Measurements from ENCODE around the gene DSCAM. TPM values are rescaled to one million over a fixed set of nuclear protein-coding genes. Genes with fewer than 3 reads are reported as not detected.
"Not testable (repeated sequence)": the region's sequence is repeated elsewhere in the genome, so short reads cannot be mapped to it uniquely, and the experiment has no call there.

The DSCAM gene
- total RNA-seq, 1 experiment from 2014 or later = 0.66 TPM

DNA sequence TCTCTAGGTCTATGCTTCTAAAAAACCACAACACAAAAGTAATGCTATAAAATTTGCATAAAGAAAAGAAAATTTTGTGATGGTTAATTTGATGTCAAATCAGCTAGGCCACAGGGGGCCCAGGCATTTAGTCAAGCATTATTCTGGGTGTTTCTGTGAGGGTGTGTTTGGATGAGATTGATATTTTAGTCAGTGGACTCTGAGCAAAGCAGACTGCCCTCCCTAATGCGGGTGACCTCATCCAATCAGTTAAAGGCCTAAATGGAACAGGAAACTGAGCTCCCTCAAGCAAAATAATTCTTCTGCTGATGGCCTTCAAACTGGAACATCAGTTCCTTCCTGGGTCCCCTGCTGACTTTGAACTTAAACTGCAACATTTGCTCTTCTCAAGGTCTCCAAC lies 358.0 kb downstream of the DSCAM start:
- DNase-seq = no peak
- Histone ChIP-seq H3K27me3 (ENCODE audit: control insufficient read depth, insufficient read depth, low read length) (no peaks in the 10 kb centered on the region), H3K36me3 (replicated peaks; ENCODE audit: control insufficient read depth, insufficient read depth, low read length) (no peaks in the 10 kb centered on the region), H3K4me3 (ENCODE audit: insufficient read depth, low read depth, low read length) (no peak overlapping the region)

GRCh38 chr21:40481764-40482163 lies 365.2 kb downstream of the DSCAM start:
- H3K27me3 ChIP-seq (ENCODE audit: control insufficient read depth, insufficient read depth, low read length) = no peaks in the 10 kb centered on the region
- no peak for DNase-seq
- no peak overlapping the region for H3K4me3 ChIP-seq (ENCODE audit: insufficient read depth, low read depth, low read length)
- H3K36me3 ChIP-seq (replicated peaks; ENCODE audit: control insufficient read depth, insufficient read depth, low read length) = no peaks in the 10 kb centered on the region

DNA sequence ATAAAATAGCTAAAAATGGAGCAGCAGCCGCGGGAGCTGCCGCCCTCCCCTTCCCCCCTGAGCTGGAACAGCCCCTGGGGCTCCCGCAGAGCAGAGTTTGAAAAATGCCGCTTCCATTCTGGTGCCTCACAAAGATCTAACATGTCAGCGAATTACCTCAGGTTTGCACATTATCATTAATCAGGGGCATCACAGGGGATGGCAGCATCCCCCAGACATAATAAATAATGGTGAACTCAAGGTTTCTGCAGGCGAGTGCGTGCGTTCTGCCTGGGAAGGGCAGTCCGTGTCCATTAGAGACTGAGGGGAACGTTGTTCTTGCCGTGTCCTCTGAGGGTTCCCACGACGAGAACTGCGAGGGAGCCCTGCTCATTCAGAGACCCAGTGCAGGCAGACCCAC lies 372.4 kb downstream of the DSCAM start:
- H3K27me3 ChIP-seq (ENCODE audit: control insufficient read depth, insufficient read depth, low read length) = no peaks in the 10 kb centered on the region
- H3K4me3 ChIP-seq (ENCODE audit: insufficient read depth, low read depth, low read length) = no peak overlapping the region
- no peak for DNase-seq
- H3K36me3 ChIP-seq (replicated peaks; ENCODE audit: control insufficient read depth, insufficient read depth, low read length) = no peaks in the 10 kb centered on the region

DNA sequence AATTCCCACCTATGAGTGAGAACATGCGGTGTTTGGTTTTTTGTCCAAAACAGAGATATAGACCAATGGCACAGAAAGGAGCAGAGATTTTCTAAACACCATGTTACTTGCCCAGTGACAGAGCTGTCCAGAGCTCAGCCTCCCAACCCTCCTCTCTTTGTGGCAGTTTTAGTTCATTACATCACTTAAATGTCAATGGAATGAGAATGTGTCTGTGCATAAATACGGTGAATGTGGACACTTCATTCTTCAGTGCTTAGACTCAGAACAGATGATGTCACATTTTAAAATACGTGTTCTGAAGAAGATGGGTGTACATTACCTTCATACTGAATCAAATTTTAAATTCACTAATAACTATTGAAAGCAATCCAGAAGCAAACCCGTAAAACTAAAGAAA lies 374.9 kb downstream of the DSCAM start:
- no peak for DNase-seq
- no peaks in the 10 kb centered on the region for H3K27me3 ChIP-seq (ENCODE audit: control insufficient read depth, insufficient read depth, low read length)
- no peaks in the 10 kb centered on the region for H3K36me3 ChIP-seq (replicated peaks; ENCODE audit: control insufficient read depth, insufficient read depth, low read length)
- H3K4me3 ChIP-seq (ENCODE audit: insufficient read depth, low read depth, low read length) = no peak overlapping the region

DNA sequence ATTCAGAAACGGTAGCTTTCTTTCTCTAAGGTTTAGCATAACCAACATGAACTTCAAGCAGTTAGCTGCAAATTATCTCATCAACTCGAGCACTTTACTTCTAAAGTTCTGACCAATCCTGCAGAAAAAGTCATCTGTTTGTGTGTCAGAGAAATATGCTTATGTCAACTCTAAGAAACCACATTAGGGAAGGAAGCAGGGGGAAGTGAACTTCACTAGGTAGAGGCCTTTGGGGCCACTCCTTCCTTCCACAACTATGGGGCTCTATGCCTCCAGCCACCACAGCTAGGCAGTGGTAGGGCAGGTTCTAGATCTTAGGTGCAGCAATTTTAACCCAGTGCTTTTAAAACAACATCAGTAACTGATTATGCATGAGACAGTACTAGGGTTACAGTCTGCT lies 375.9 kb downstream of the DSCAM start:
- Histone ChIP-seq H3K36me3 (replicated peaks; ENCODE audit: control insufficient read depth, insufficient read depth, low read length) (no peaks in the 10 kb centered on the region), H3K27me3 (ENCODE audit: control insufficient read depth, insufficient read depth, low read length) (no peaks in the 10 kb centered on the region), H3K4me3 (ENCODE audit: insufficient read depth, low read depth, low read length) (no peak overlapping the region)
- DNase-seq = no peak

- H3K4me3 ChIP-seq (ENCODE audit: insufficient read depth, low read depth, low read length) = no peak overlapping the region
- H3K27me3 ChIP-seq (ENCODE audit: control insufficient read depth, insufficient read depth, low read length) = no peaks in the 10 kb centered on the region
- peak; percentile 16 for DNase-seq
- no peaks in the 10 kb centered on the region for H3K36me3 ChIP-seq (replicated peaks; ENCODE audit: control insufficient read depth, insufficient read depth, low read length)
These were observed 380.0 kb downstream of the DSCAM start for GRCh38 chr21:40466893-40467483.

GRCh38 chr21:40465382-40465781 lies 381.6 kb downstream of the DSCAM start:
- Histone ChIP-seq H3K36me3 (replicated peaks; ENCODE audit: control insufficient read depth, insufficient read depth, low read length) (no peaks in the 10 kb centered on the region), H3K4me3 (ENCODE audit: insufficient read depth, low read depth, low read length) (no peak overlapping the region), H3K27me3 (ENCODE audit: control insufficient read depth, insufficient read depth, low read length) (no peaks in the 10 kb centered on the region)
- no peak for DNase-seq

- H3K4me3 ChIP-seq (ENCODE audit: insufficient read depth, low read depth, low read length) = no peak overlapping the region
These were observed 383.8 kb downstream of the DSCAM start for GRCh38 chr21:40463176-40463575.

GRCh38 chr21:40461008-40461407 lies 385.9 kb downstream of the DSCAM start:
- no peak for DNase-seq
- H3K27me3 ChIP-seq (ENCODE audit: control insufficient read depth, insufficient read depth, low read length) = no peaks in the 10 kb centered on the region
- no peak overlapping the region for H3K4me3 ChIP-seq (ENCODE audit: insufficient read depth, low read depth, low read length)
- no peaks in the 10 kb centered on the region for H3K36me3 ChIP-seq (replicated peaks; ENCODE audit: control insufficient read depth, insufficient read depth, low read length)

More at GRCh38 chr21:40463176-40463575, 383.8 kb downstream of the DSCAM start:
- Histone ChIP-seq H3K27me3 (ENCODE audit: control insufficient read depth, insufficient read depth, low read length) (no peaks in the 10 kb centered on the region), H3K36me3 (replicated peaks; ENCODE audit: control insufficient read depth, insufficient read depth, low read length) (no peaks in the 10 kb centered on the region)
- DNase-seq = no peak

GRCh38 chr21:40457741-40458140 lies 389.2 kb downstream of the DSCAM start:
- H3K27me3 ChIP-seq (ENCODE audit: control insufficient read depth, insufficient read depth, low read length) = no peaks in the 10 kb centered on the region

GRCh38 chr21:40454057-40454456 lies 392.9 kb downstream of the DSCAM start:
- Histone ChIP-seq H3K4me3 (ENCODE audit: insufficient read depth, low read depth, low read length) (no peak overlapping the region), H3K36me3 (replicated peaks; ENCODE audit: control insufficient read depth, insufficient read depth, low read length) (no peaks in the 10 kb centered on the region), H3K27me3 (ENCODE audit: control insufficient read depth, insufficient read depth, low read length) (no peaks in the 10 kb centered on the region)
- no peak for DNase-seq

More at GRCh38 chr21:40457741-40458140, 389.2 kb downstream of the DSCAM start:
- no peaks in the 10 kb centered on the region for H3K36me3 ChIP-seq (replicated peaks; ENCODE audit: control insufficient read depth, insufficient read depth, low read length)
- no peak overlapping the region for H3K4me3 ChIP-seq (ENCODE audit: insufficient read depth, low read depth, low read length)
- no peak for DNase-seq

- DNase-seq = no peak
These were observed 393.8 kb downstream of the DSCAM start for GRCh38 chr21:40453183-40453582.

GRCh38 chr21:40452548-40452947 lies 394.4 kb downstream of the DSCAM start:
- no peak for DNase-seq
- Histone ChIP-seq H3K36me3 (replicated peaks; ENCODE audit: control insufficient read depth, insufficient read depth, low read length) (no peaks in the 10 kb centered on the region), H3K27me3 (ENCODE audit: control insufficient read depth, insufficient read depth, low read length) (no peaks in the 10 kb centered on the region), H3K4me3 (ENCODE audit: insufficient read depth, low read depth, low read length) (no peak overlapping the region)

More at GRCh38 chr21:40453183-40453582, 393.8 kb downstream of the DSCAM start:
- Histone ChIP-seq H3K27me3 (ENCODE audit: control insufficient read depth, insufficient read depth, low read length) (no peaks in the 10 kb centered on the region), H3K4me3 (ENCODE audit: insufficient read depth, low read depth, low read length) (no peak overlapping the region), H3K36me3 (replicated peaks; ENCODE audit: control insufficient read depth, insufficient read depth, low read length) (no peaks in the 10 kb centered on the region)

- Histone ChIP-seq H3K27me3 (ENCODE audit: control insufficient read depth, insufficient read depth, low read length) (no peaks in the 10 kb centered on the region), H3K36me3 (replicated peaks; ENCODE audit: control insufficient read depth, insufficient read depth, low read length) (no peaks in the 10 kb centered on the region), H3K4me3 (ENCODE audit: insufficient read depth, low read depth, low read length) (no peak overlapping the region)
- no peak for DNase-seq
These were observed 399.9 kb downstream of the DSCAM start for GRCh38 chr21:40447016-40447415.

DNA sequence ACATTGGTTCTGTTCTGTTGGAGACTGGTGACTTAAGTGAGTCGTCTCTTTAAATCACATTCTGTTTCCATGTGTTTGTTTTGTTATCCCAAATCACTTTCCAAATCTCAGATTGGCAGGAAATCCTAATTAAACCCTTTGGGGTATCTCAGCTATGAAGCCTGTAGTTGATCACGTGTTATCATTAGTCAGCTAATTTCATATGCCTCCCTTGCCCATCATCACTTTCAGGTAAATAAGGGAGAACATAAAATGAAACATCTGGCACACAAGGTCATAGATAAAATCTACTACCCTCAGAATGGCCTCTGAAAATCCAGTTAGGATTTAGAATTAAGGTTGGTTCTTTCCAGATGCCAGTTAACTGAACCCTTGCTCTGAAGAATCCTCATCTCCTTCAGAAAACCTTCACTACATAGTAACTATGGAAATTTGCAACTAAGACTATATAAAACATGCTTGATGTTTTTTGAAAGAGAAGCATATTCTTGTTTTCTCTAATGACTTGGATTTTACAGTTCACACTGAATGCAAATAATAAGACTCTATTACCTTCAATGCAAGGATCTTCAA lies 401.5 kb downstream of the DSCAM start:
- Histone ChIP-seq H3K4me3 (ENCODE audit: insufficient read depth, low read depth, low read length) (no peak overlapping the region), H3K27me3 (ENCODE audit: control insufficient read depth, insufficient read depth, low read length) (no peaks in the 10 kb centered on the region), H3K36me3 (replicated peaks; ENCODE audit: control insufficient read depth, insufficient read depth, low read length) (no peaks in the 10 kb centered on the region)
- no peak for DNase-seq

GRCh38 chr21:40439581-40439980 lies 407.4 kb downstream of the DSCAM start:
- not testable (repeated sequence) for DNase-seq; H3K4me3 ChIP-seq (ENCODE audit: insufficient read depth, low read depth, low read length); H3K36me3 ChIP-seq (replicated peaks; ENCODE audit: control insufficient read depth, insufficient read depth, low read length); H3K27me3 ChIP-seq (ENCODE audit: control insufficient read depth, insufficient read depth, low read length)
